Adipose tissue (tissue), 3 donors: ENCODE data around the gene KRT8. TPM values are rescaled to one million over a fixed set of nuclear protein-coding genes. Genes with fewer than 3 reads are reported as not detected.
A peak's percentile ranks its signal among the peaks of the same experiment; 100 is the strongest.
"Not testable (repeated sequence)": the region's sequence is repeated elsewhere in the genome, so short reads cannot be mapped to it uniquely, and the experiment has no call there.

Experiments used
- H3K27ac ChIP-seq: one replicate; pipeline ENCODE4 v1.5.1; 2013; ENCODE audit warnings: low read depth, low read length
- WGBS, 3 donors: extraction: QIAGEN DNeasy Blood & Tissue Kit; methylation state at CpG; one replicate each; pipeline ENCODE4 v1.1.7; 2013; 5-methylcytosine and 5-hydroxymethylcytosine counted together
- polyA plus RNA-seq, 3 donors: library from polyadenylated mRNA; stranded (reverse); fragments of 200-250 nt; gene quantifications; one replicate each; pipeline ENCODE4 v1.2.3, GENCODE V29; 2013
- donor health status: healthy with polysubstance abuse.
- donor health status: Bipolar disorder and iron deficiency.
- donor health status: healthy.

Gene KRT8
- polyA plus RNA-seq, 3 donors = 46.2 to 559 (median 182) TPM

GRCh38 chr12:52880499-52880898 is 24.4 kb downstream of the KRT8 start:
- WGBS, 3 donors = 65 to 76% (median 71%) methylated on average over 8 of the region's 8 CpGs
- H3K27ac ChIP-seq = not testable (repeated sequence)

GRCh38 chr12:52879394-52880351 is 25.2 kb downstream of the KRT8 start:
- H3K27ac ChIP-seq = no peak overlapping the region
- WGBS, 3 donors = 5 to 8% (median 5%) methylated on average over 38 of the region's 38 CpGs

- 71 to 83% (median 77%) methylated on average over 17 of the region's 17 CpGs for WGBS, 3 donors
- H3K27ac ChIP-seq = no peak overlapping the region
Measured at GRCh38 chr12:52878507-52879393, 26.1 kb downstream of the KRT8 start.

- 79 to 85% (median 83%) methylated on average over 3 of the region's 3 CpGs for WGBS, 3 donors
- H3K27ac ChIP-seq = no peak overlapping the region
Measured at GRCh38 chr12:52877242-52877641, 27.6 kb downstream of the KRT8 start.

- WGBS, 3 donors = 42 to 78% (median 76%) methylated on average over 6 to 7 of the region's 7 CpGs
Measured at GRCh38 chr12:52876372-52876771, 28.5 kb downstream of the KRT8 start.

GRCh38 chr12:52874573-52875435 is 30.1 kb downstream of the KRT8 start:
- no peak overlapping the region for H3K27ac ChIP-seq
- WGBS, 3 donors = 69 to 70% (median 70%) methylated on average over 10 of the region's 10 CpGs

More at GRCh38 chr12:52876372-52876771, 28.5 kb downstream of the KRT8 start:
- H3K27ac ChIP-seq = no peak overlapping the region

- H3K27ac ChIP-seq = peak overlapping the region; percentile 40
- WGBS, 3 donors = 1 to 2% (median 2%) methylated on average over 55 of the region's 55 CpGs
Measured at GRCh38 chr12:52873832-52874572, 30.9 kb downstream of the KRT8 start.

- 48 to 57% (median 53%) methylated on average over 4 of the region's 4 CpGs for WGBS, 3 donors
- no peak overlapping the region for H3K27ac ChIP-seq
Measured at GRCh38 chr12:52873513-52873831, 31.4 kb downstream of the KRT8 start.

GRCh38 chr12:52872644-52873389 is 32.1 kb downstream of the KRT8 start:
- 86 to 91% (median 90%) methylated on average over 13 of the region's 13 CpGs for WGBS, 3 donors
- no peak overlapping the region for H3K27ac ChIP-seq

- 45 to 74% (median 47%) methylated on average over 9 of the region's 9 CpGs for whole genome bisulfite sequencing, 3 donors
- H3K27ac ChIP-seq = peak overlapping the region; percentile 6
Measured at GRCh38 chr12:52871291-52872039, 33.4 kb downstream of the KRT8 start.

GRCh38 chr12:52870361-52871290 is 34.2 kb downstream of the KRT8 start:
- 34 to 38% (median 37%) methylated on average over 14 of the region's 14 CpGs for WGBS, 3 donors
- no peak overlapping the region for H3K27ac ChIP-seq

- no peak overlapping the region for H3K27ac ChIP-seq
- WGBS, 3 donors = 20 to 65% (median 30%) methylated on average over 9 of the region's 9 CpGs
Measured at GRCh38 chr12:52867642-52868041, 37.2 kb downstream of the KRT8 start.

- no peak overlapping the region for H3K27ac ChIP-seq
- WGBS, 3 donors = 94 to 95% (median 94%) methylated on average over 5 of the region's 5 CpGs
Measured at GRCh38 chr12:52867152-52867551, 37.7 kb downstream of the KRT8 start.

- H3K27ac ChIP-seq = no peak overlapping the region
- 50 to 64% (median 57%) methylated on average over 10 of the region's 10 CpGs for WGBS, 3 donors
Measured at GRCh38 chr12:52865090-52865944, 39.6 kb downstream of the KRT8 start.
